CD14-positive monocyte (primary cell): ENCODE data around the gene MRPL50. TPM values are rescaled to one million over a fixed set of nuclear protein-coding genes. Genes with fewer than 3 reads are reported as not detected.
A peak's percentile ranks its signal among the peaks of the same experiment; 100 is the strongest.

Source experiments
- DNase-seq, 3 donors: peaks; one replicate each; pipeline ENCODE4 v3.0.0-alpha.2; 2011 to 2022
- H2AFZ ChIP-seq: 2 replicates; pipeline ENCODE4 v1.6.0; 2012; ENCODE audit warnings: mild to moderate bottlenecking, low read depth, low read length, inconsistent platforms; ENCODE audit not compliant: insufficient read depth, poor library complexity, severe bottlenecking
- H3K27ac ChIP-seq, 2 donors: 1 replicate in 1 of 2; 2 replicates in 1 of 2; pipeline ENCODE4 v1.5.1; 2012 to 2013; ENCODE audit warnings: low read length in 2 of 2, control low read depth in 1 of 2, inconsistent platforms in 1 of 2, low read depth in 1 of 2, mild to moderate bottlenecking in 1 of 2
- H3K27me3 ChIP-seq, 2 donors: one replicate each; pipeline versions ENCODE4 v1.6.0 to v1.6.1; 2011 to 2013; ENCODE audit warnings: low read length in 2 of 2; ENCODE audit not compliant: control insufficient read depth in 2 of 2, insufficient read depth in 2 of 2
- H3K36me3 ChIP-seq, 2 donors: replicated peaks in 1 of 2; 1 replicate in 1 of 2; 2 replicates in 1 of 2; pipeline versions ENCODE4 v1.5.1 to v1.6.1; 2012 to 2013; ENCODE audit warnings: low read length in 2 of 2, control low read depth in 1 of 2, inconsistent platforms in 1 of 2, mild to moderate bottlenecking in 1 of 2; ENCODE audit not compliant: insufficient read depth in 2 of 2, control insufficient read depth in 1 of 2
- H3K4me1 ChIP-seq, 2 donors: 1 replicate in 1 of 2; 2 replicates in 1 of 2; pipeline versions ENCODE4 v1.5.1 to v1.6.1; 2012 to 2013; ENCODE audit warnings: low read length in 2 of 2, control low read depth in 1 of 2, inconsistent platforms in 1 of 2, mild to moderate bottlenecking in 1 of 2, moderate library complexity in 1 of 2; ENCODE audit not compliant: insufficient read depth in 2 of 2, control insufficient read depth in 1 of 2
- H3K4me2 ChIP-seq: replicated peaks from 2 replicates; pipeline ENCODE3; 2012; ENCODE audit warnings: low read length, moderate library complexity, mild to moderate bottlenecking; ENCODE audit not compliant: poor library complexity, severe bottlenecking; ENCODE audit errors: extremely low read depth
- H3K4me3 ChIP-seq, 3 experiments: fragments of 200-600 bp in 1 of 3; sonication (generic) in 1 of 3; replicated peaks in 1 of 3; 1 replicate in 2 of 3; 2 replicates in 1 of 3; pipeline ENCODE4 v1.5.1; 2011 to 2013; ENCODE audit warnings: low read length in 3 of 3, mild to moderate bottlenecking in 3 of 3, control low read depth in 2 of 3, low read depth in 2 of 3, inconsistent platforms in 1 of 3, moderate library complexity in 1 of 3
- H3K79me2 ChIP-seq: 2 replicates; pipeline ENCODE4 v1.6.0; 2012; ENCODE audit warnings: mild to moderate bottlenecking, control low read depth, inconsistent platforms, low read length, moderate library complexity; ENCODE audit not compliant: insufficient read depth
- H3K9ac ChIP-seq: 2 replicates; pipeline ENCODE4 v1.6.0; 2017; ENCODE audit warnings: low read length, mild to moderate bottlenecking; ENCODE audit not compliant: insufficient read depth, poor library complexity, severe bottlenecking
- H3K9me3 ChIP-seq, 2 donors: replicated peaks in 1 of 2; 1 replicate in 1 of 2; 2 replicates in 1 of 2; pipeline versions ENCODE4 v1.5.1 to v1.6.1; 2012 to 2013; ENCODE audit warnings: low read length in 2 of 2, control low read depth in 1 of 2; ENCODE audit not compliant: control insufficient read depth in 1 of 2, insufficient read depth in 1 of 2
- H4K20me1 ChIP-seq: 2 replicates; pipeline ENCODE4 v1.6.0; 2012; ENCODE audit warnings: mild to moderate bottlenecking, low read length, control low read depth, moderate library complexity; ENCODE audit not compliant: insufficient read depth
- H3K27ac Mint-ChIP-seq, 7 donors: one replicate each; pipeline ENCODE4 v1.8.0; 2020; ENCODE audit warnings: mild to moderate bottlenecking in 7 of 7, mixed read lengths in 7 of 7, moderate library complexity in 6 of 7, inconsistent platforms in 2 of 7
- H3K27me3 Mint-ChIP-seq, 3 donors: one replicate each; pipeline ENCODE4 v1.8.0; 2021 to 2022; ENCODE audit warnings: low read depth in 3 of 3, mild to moderate bottlenecking in 3 of 3, mixed read lengths in 3 of 3, moderate library complexity in 3 of 3, inconsistent platforms in 1 of 3
- H3K36me3 Mint-ChIP-seq, 2 donors: one replicate each; pipeline ENCODE4 v1.8.0; 2020; ENCODE audit warnings: mixed read lengths in 2 of 2, inconsistent platforms in 1 of 2, mild to moderate bottlenecking in 1 of 2
- H3K4me1 Mint-ChIP-seq: one replicate; pipeline ENCODE4 v1.8.0; 2020; ENCODE audit warnings: mild to moderate bottlenecking, mixed read lengths
- H3K4me3 Mint-ChIP-seq, 2 donors: one replicate each; pipeline ENCODE4 v1.8.0; 2020; ENCODE audit warnings: mild to moderate bottlenecking in 2 of 2, mixed read lengths in 2 of 2, moderate library complexity in 1 of 2
- H3K9me3 Mint-ChIP-seq, 7 donors: one replicate each; pipeline ENCODE4 v1.8.0; 2020 to 2022; ENCODE audit warnings: mixed read lengths in 7 of 7, mild to moderate bottlenecking in 6 of 7, moderate library complexity in 6 of 7, inconsistent platforms in 2 of 7
- WGBS: methylation state at CpG from one replicate; pipeline ENCODE4 v1.1.5; 2013; ENCODE audit warnings: missing lambda C conversion rate; ENCODE audit not compliant: insufficient coverage; 5-methylcytosine and 5-hydroxymethylcytosine counted together
- intact Hi-C, 2 donors: fragments of 100-400 bp; cut with micrococcal nuclease; formaldehyde crosslinking; loops; one replicate each; pipeline versions ENCODE4 v1.15.0 to v1.15.1; 2023
- polyA plus RNA-seq, 3 donors: library from polyadenylated mRNA; depleted of rRNA in 1 of 3; unstranded in 2 of 3; stranded (reverse) in 1 of 3; fragments of 300-500 nt in 2 of 3; fragments of >200 nt in 1 of 3; fragmentation: Illumina TruSeq in 2 of 3; gene quantifications; 1 replicate in 2 of 3; 2 replicates in 1 of 3; pipeline ENCODE4 v1.2.3, GENCODE V29; 2012 to 2021
- TF ChIP-seq, protein P1 (sequence below): fragments of 200-600 bp; IDR thresholded peaks from one replicate; pipeline ENCODE4 v1.8.0; 2022; ENCODE audit warnings: antibody characterized with exemption, mild to moderate bottlenecking

The MRPL50 gene
- polyA plus RNA-seq, 3 donors = 1.9 to 4.9 (median 4.8) TPM

- Histone ChIP-seq H3K27ac (no peak overlapping the region), H2AFZ (no peak overlapping the region), H4K20me1 (no peaks in the 10 kb centered on the region), H3K4me2 (no peak overlapping the region), H3K36me3 (no peaks in the 10 kb centered on the region), H3K9ac (no peak overlapping the region), H3K4me1 (no peaks in the 10 kb centered on the region), H3K79me2 (no peaks in the 10 kb centered on the region), H3K4me3 (no peak overlapping the region), H3K9me3 (no peaks in the 10 kb centered on the region), H3K27me3 (no peaks in the 10 kb centered on the region)
- Mint-ChIP-seq H3K36me3 (no peaks in the 10 kb centered on the region), H3K27me3 (peaks cover 3 to 5% (median 3%) of the 10 kb centered on the region in 3 donors), H3K4me3 (no peak overlapping the region), H3K4me1 (no peaks in the 10 kb centered on the region), H3K27ac (peak overlapping the region in 1 of 7 donors; percentile 16), H3K9me3 (peaks cover 1 to 18% (median 6%) of the 10 kb centered on the region in 7 donors)
- TF ChIP-seq, protein P1, sequence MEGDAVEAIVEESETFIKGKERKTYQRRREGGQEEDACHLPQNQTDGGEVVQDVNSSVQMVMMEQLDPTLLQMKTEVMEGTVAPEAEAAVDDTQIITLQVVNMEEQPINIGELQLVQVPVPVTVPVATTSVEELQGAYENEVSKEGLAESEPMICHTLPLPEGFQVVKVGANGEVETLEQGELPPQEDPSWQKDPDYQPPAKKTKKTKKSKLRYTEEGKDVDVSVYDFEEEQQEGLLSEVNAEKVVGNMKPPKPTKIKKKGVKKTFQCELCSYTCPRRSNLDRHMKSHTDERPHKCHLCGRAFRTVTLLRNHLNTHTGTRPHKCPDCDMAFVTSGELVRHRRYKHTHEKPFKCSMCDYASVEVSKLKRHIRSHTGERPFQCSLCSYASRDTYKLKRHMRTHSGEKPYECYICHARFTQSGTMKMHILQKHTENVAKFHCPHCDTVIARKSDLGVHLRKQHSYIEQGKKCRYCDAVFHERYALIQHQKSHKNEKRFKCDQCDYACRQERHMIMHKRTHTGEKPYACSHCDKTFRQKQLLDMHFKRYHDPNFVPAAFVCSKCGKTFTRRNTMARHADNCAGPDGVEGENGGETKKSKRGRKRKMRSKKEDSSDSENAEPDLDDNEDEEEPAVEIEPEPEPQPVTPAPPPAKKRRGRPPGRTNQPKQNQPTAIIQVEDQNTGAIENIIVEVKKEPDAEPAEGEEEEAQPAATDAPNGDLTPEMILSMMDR = no peak
- intact Hi-C loops = no loop called here
- DNase-seq = no peak
Observed at GRCh38 chr9:101360647-101361046, 37.8 kb downstream of the MRPL50 start.

DNA sequence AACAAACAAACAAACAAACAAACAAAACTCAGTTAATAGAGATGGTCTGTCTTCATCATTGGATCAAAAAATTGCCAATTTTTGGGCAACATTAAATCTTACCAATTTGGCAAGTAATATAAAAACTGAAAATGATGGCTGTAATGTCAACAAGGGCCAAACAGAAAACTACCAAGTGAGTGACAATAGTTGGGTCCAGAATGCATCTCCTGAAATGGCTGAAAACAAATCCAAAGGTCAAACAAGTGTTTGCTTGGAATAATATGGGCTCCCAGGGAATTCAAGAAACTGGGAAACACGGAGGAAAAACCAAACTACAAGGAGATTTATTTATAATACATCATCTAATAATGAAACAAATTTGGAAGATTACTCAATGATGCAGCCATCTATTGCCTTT, 38.7 kb downstream of the MRPL50 start:
- Mint-ChIP-seq H3K36me3 (no peaks in the 10 kb centered on the region), H3K9me3 (peaks cover 1 to 20% (median 6%) of the 10 kb centered on the region in 7 donors), H3K27ac (no peak overlapping the region), H3K27me3 (peaks cover 3 to 4% (median 3%) of the 10 kb centered on the region in 3 donors), H3K4me3 (no peak overlapping the region), H3K4me1 (no peaks in the 10 kb centered on the region)
- H2AFZ ChIP-seq = no peak overlapping the region
- intact Hi-C loops = no loop called here
- H3K4me2 ChIP-seq = no peak overlapping the region
- H3K4me1 ChIP-seq = no peaks in the 10 kb centered on the region
- H3K9ac ChIP-seq = no peak overlapping the region
- no peak overlapping the region for H3K4me3 ChIP-seq
- TF ChIP-seq, protein P1 = no peak
- no peaks in the 10 kb centered on the region for H3K79me2 ChIP-seq
- no CpG with 5 or more reads among the region's 1 CpG for WGBS
- no peaks in the 10 kb centered on the region for H4K20me1 ChIP-seq
- no peaks in the 10 kb centered on the region for H3K9me3 ChIP-seq
- no peak for DNase-seq
- H3K27ac ChIP-seq = no peak overlapping the region
- H3K27me3 ChIP-seq = no peaks in the 10 kb centered on the region
- H3K36me3 ChIP-seq = no peaks in the 10 kb centered on the region
